ENCODE measurements around the gene DDX54. TPM values are rescaled to one million over a fixed set of nuclear protein-coding genes. Genes with fewer than 3 reads are reported as not detected.
"Not testable (repeated sequence)": the region's sequence is repeated elsewhere in the genome, so short reads cannot be mapped to it uniquely, and the experiment has no call there.

DDX54 gene
- total and polyA plus RNA-seq, 8 donors = 42.0 to 73.6 (median 60.8) TPM

- H3K4me3 ChIP-seq = no peak overlapping the region
- ATAC-seq (peak; percentile 59), DNase-seq (peak in 1 of 4 donors; percentile 51)
- intact Hi-C loops (cut with DNase I) = no loop called here
- H3K4me1 ChIP-seq = peaks cover 0 to 14% of the 10 kb centered on the region in 2 donors
- peak overlapping the region in 1 of 2 donors; percentile 50 for H3K27ac ChIP-seq
- TF ChIP-seq CTCF (IDR thresholded peaks at IDR 0.05) = no peak
- no peaks in the 10 kb centered on the region for H3K9me3 ChIP-seq
- H3K27me3 ChIP-seq = peaks cover 0 to 30% of the 10 kb centered on the region in 2 donors
- H3K36me3 ChIP-seq = no peaks in the 10 kb centered on the region
Measured at GRCh38 chr12:113142173-113142885, 42.9 kb downstream of the DDX54 start.

GRCh38 chr12:113141716-113142115, 43.6 kb downstream of the DDX54 start:
- DNase-seq; H3K36me3 ChIP-seq; H3K9me3 ChIP-seq; intact Hi-C loops (cut with DNase I); H3K27ac ChIP-seq; ATAC-seq; H3K4me3 ChIP-seq: not testable (repeated sequence)
- Histone ChIP-seq H3K27me3 (peaks cover 0 to 33% of the 10 kb centered on the region in 2 donors), H3K4me1 (peaks cover 0 to 14% of the 10 kb centered on the region in 2 donors)

- intact Hi-C loops (cut with DNase I) = no loop called here
- Histone ChIP-seq H3K27ac (no peak overlapping the region), H3K36me3 (no peaks in the 10 kb centered on the region), H3K9me3 (no peaks in the 10 kb centered on the region), H3K4me3 (no peak overlapping the region), H3K27me3 (peaks cover 0 to 37% of the 10 kb centered on the region in 2 donors), H3K4me1 (peaks cover 0 to 18% of the 10 kb centered on the region in 2 donors)
- no peak for ATAC-seq
- TF ChIP-seq CTCF (IDR thresholded peaks at IDR 0.05) = no peak
- no peak for DNase-seq
Measured at GRCh38 chr12:113140706-113141105, 44.6 kb downstream of the DDX54 start.

DNA sequence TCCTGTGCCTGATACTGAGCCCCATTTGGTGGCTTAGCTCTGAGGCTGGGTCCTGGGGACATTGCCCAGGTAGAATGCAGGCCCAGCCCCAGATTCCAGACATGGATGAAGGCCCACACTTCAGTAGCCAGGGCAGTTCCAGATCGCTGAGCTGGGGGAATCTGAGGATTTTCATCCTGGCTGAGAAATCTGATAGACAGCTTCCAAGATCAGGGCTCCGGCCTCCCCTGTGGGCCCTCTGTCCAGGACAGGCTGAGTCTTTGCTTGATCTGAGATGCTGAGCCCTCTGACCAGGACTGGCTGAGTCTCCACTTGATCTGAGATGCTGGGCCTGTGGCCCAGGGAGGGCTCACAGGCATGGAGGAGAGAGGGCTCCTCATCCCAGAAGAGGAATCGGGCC, 46.5 kb downstream of the DDX54 start:
- H3K4me3 ChIP-seq = no peak overlapping the region
- DNase-seq (no peak), ATAC-seq (no peak)
- intact Hi-C loops (cut with DNase I) = no loop called here
- H3K9me3 ChIP-seq = no peaks in the 10 kb centered on the region
- TF ChIP-seq CTCF (IDR thresholded peaks at IDR 0.05) = no peak
- H3K4me1 ChIP-seq = peaks cover 0 to 23% of the 10 kb centered on the region in 2 donors
- peaks cover 0 to 55% of the 10 kb centered on the region in 2 donors for H3K27me3 ChIP-seq
- H3K36me3 ChIP-seq = no peaks in the 10 kb centered on the region
- H3K27ac ChIP-seq = no peak overlapping the region

DNA sequence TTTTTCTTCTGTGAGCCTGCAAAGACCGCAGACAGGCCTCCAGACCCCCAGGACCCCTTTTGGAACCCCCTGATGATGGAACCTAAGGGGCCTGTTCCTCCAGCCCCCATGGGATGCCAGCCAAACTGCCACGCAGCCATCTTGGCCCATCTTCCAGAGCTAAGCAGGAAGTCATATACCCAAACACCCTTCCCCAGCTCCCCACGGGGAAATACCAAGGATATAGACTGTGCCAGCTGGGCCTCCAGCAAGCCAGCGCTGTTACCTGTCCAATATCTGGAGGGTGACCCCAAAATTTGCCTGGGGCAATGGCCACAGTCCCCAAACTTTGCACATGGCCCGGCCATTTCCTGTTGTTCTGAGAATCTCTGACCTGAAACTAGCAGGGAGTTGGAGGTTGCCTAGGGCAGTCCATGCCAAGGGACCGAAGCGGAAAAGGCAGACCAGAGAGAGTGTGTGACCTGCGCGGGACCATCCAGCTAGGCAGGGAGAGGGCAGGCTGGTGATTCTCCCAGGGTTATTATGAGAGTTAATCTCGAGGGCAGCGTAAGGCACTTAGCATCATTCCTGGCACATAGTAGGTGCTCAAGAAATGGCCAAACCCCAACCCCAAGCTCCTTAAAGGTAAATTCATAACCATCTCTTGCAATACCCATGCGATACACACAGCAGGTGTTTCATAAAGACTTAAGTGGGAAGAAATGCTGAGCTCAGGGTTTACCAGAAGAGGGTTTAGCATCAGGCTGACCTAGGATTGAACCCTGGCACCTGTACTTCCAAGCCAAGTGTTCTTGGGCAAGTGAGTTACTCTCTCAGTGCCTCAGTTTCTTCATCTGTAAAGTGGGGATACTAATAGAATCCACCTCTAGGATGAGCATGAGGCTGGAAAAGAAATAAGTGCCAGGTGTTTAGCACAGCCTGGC, 47.2 kb downstream of the DDX54 start:
- H3K4me1 ChIP-seq = peaks cover 0 to 18% of the 10 kb centered on the region in 2 donors
- H3K9me3 ChIP-seq = no peaks in the 10 kb centered on the region
- intact Hi-C loops (cut with DNase I) = no loop called here
- H3K4me3 ChIP-seq = no peak overlapping the region
- H3K27me3 ChIP-seq = peaks cover 0 to 55% of the 10 kb centered on the region in 2 donors
- no peak for DNase-seq
- no peak for ATAC-seq
- H3K27ac ChIP-seq = no peak overlapping the region
- no peak for TF ChIP-seq CTCF (IDR thresholded peaks at IDR 0.05)
- H3K36me3 ChIP-seq = no peaks in the 10 kb centered on the region
